Measurements from ENCODE around the gene ERGIC3. TPM values are rescaled to one million over a fixed set of nuclear protein-coding genes. Genes with fewer than 3 reads are reported as not detected.
A peak's percentile ranks its signal among the peaks of the same experiment; 100 is the strongest.

ERGIC3 gene
- total RNA-seq, 1 experiment from 2014 or later = 178 TPM

DNA sequence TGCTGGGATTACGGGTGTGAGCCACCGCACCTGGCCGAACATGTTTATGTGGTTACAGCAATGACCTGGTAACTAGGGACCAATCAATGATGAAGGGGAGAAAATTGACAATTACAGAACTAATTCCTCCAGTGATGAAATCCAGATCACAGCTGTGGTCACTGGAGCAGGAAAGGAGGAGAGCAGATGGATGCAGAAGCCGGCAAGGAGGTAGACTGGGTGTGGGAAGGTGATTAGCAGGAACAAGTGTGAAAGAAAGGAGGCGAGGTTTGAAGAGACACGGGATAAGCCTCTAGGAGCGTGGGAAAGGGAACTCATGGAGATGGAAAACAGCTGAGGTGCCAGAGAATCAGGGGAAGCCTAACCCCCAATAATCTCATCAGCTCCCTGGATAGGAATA is 56.6 kb downstream of the ERGIC3 start:
- no peak for DNase-seq (ENCODE audit: low read depth)

DNA sequence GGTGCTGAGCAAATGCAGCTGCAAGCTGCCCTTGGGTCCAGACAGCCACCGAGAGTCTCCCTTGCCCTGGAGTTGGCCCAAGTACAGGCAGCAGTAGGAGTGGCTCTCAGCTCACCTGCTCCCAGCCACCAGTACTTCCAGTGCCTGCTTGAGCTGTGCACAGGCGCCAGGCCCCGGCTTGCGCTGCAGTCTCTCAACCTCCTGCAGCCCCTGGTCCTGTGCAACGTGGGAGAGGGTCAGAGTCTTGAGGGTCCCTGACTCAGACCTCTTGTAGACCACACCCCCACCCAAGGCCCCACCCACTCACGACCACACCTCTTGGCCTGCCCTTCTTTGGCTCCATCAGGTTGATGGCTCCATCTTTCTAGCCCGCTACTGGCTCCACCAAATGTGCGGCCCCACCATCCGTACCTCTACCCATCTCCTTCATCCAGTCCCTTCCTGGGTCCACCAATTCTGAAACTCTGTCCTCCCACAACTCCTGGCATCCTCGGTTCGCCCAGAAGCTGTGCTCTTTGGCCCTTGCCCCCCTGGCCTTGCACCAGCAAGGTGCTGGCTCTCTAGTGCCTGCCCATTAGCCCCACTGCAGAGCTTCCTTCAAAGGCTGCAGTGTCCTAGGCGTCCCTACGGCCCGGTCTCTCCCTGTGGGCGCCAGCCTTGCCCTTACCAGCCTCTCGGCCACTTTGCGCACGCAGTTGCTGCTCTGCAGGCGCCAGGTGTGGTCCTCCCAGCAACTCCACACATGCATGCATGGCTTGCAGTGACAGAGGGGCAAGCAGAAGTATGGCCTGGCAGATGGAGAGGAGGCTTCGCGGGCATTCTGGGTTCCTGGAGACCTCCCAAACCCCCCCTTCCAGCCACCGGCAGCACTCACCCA is 57.3 kb downstream of the ERGIC3 start:
- DNase-seq (ENCODE audit: low read depth) = no peak

DNA sequence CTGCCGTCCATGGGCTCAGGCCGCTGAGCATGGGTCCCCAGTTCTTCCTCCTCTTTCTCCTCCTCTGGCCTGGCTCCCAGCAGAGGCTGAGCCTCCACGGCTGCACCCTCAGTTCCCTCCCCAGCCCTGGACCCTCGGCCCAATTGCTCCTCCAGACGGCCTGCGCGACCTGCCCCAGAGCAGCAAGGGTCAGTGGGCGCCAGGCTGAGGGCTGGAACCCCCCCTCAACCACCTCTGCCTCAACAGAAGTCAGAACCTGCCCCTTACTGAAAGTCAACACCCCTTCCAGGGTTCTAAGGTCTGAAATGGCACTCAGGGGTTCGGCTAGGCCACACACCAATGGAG is 57.9 kb downstream of the ERGIC3 start:
- no peak for DNase-seq (ENCODE audit: low read depth)

- DNase-seq (ENCODE audit: low read depth) = no peak
These were observed 58.5 kb downstream of the ERGIC3 start for GRCh38 chr20:35600176-35600992.

DNA sequence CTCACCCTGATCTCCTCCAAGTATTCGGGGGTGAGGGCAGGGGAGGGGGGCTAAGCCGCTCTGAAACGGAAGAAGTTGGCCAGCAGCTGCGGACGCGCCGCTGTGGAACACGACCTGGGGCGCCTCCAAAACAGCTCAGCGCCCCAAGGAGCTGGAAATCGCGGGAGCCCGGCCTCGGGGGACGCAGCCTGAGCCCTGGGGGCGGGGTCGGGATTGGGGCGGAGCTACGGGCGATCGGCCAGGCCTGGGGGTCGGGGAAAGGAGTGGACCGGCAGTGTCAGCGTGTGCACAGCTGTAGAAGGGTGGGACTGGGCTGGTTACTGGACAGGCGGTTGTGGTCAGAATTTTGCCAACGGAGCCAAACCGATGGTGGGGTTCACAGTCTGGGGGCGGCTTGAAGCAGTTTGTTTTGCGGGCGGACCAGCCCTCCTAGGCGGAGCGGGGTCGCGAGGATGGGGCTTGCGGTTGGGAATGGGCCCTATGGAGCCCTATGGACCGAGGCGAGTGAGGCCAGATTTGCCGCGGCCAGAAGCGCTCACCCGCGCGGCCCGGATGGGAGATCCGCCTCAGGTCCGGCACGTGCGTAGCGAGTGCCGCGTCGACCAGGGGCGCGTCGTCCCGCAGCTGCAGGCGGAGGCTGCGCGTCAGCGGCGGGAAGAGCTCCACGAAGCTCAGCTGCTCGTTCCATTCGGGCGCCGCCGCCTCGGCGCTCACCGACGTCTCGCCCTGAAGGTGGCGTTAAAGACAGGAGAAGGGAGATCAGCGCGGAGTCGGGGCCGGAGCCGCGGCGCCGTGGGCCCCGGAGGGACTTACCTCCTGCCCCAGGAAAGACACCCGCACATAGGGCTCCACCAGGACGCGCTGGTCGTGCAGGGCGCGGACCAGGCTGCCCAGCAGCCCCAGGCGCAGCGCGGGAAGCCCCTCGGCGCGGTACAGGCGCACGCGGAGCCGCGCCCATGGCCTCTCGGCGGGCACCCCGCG is 59.4 kb downstream of the ERGIC3 start:
- peak; percentile 73 for DNase-seq (ENCODE audit: low read depth)

DNA sequence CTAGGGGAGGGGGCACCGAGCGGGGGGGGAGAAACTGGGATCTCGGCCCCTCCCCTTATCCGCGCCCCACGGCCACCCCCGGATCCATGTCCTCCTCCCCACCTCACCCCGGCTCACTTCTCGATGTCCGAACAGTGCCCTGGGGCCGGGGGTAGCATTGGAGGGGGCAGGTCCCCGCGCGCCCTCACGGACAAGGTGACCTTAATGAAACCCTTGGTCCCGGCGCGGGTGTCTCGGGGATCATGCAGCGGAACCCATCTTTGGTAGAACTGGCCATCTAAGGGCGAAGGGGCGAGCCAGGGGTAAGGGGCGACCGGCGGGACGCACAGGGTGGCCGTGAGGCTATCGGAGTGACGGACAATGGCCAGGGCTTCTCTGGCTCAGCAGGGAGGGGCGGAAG is 60.1 kb downstream of the ERGIC3 start:
- no peak for DNase-seq (ENCODE audit: low read depth)

DNA sequence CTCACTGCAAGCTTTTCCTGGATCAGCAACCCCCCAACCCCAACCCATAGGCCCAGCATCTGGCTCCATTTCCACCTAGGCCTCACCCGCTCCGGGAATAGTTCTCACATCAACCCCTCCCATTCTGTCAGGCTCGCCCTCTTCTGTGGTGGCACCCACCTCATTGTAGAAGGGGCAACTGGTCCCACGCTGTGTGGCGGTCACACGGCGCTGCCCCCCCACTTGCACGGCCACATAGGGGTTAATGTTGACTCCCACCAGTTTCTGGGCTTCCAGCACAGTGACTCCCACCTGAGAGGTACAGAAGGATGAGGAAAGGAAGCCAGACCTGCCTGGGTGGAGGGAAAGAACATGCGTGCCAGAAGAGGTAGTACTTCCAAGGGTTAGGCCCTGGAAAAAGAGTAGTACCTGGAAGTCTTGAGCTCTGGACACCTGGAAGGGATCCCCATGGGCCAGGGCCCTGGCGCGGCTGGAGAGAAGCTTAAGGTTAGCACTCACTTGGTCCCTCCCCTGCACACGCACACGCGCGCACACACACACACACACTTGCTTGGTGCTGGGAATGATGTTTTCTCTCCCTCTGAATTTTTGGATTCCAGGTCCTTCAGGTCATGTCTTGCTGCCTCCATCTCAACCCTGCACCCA is 61.1 kb downstream of the ERGIC3 start:
- DNase-seq (ENCODE audit: low read depth) = no peak

DNA sequence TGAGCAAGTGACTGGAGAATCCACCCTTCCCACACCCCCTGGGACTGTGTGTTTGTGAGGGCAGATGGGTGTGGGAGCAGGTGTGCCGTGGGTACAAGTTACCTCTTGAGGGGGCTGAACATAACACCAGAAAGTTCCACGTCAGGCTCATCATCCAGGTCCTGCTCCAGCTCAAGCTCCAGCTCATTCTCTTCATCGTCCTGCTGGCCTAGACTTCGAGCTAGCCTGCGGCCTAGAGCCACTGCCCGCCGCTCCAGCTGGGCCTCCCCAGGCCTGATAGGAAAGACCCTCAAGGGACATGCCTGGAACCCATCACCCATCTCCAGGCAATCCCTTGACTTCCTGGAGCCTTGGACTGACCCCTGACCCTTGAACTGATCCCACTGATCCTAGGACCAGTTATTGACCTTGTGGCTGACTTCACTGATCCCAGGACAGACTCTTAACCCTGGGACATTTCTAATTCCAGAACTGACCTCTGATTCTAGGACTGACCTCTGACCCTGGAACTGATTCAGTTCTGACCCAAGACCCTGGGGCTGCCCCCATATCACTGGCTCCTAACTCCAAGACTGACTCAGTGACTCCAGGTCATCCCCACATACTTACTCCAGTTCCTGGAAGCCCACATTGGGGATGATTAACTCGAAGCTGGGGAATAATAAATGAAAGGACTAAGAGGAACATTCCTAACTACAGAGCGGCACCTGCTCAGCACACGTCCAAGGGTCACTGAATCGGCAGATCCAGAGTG is 62.0 kb downstream of the ERGIC3 start:
- no peak for DNase-seq (ENCODE audit: low read depth)

- DNase-seq (ENCODE audit: low read depth) = no peak
These were observed 62.5 kb downstream of the ERGIC3 start for GRCh38 chr20:35604449-35604747.

- no peak for DNase-seq (ENCODE audit: low read depth)
These were observed 64.2 kb downstream of the ERGIC3 start for GRCh38 chr20:35606127-35606526.

Other genes starting within 250 kb of the ERGIC3 start
- not detected in 2 replicates for gene FAM83C, start 249.7 kb upstream of the ERGIC3 start, total RNA-seq (2014; rRNA removed; shearing (Covaris generic))
- 55.2 and 55.3 TPM in 2 replicates for gene UQCC1, start 130.1 kb upstream of the ERGIC3 start, total RNA-seq (2014; rRNA removed; shearing (Covaris generic))
- 5.2 and 12.1 TPM in 2 replicates for gene GDF5, start 103.8 kb upstream of the ERGIC3 start, total RNA-seq (2014; rRNA removed; shearing (Covaris generic))
- 18.4 and 19.9 TPM in 2 replicates for gene CEP250, start 86.5 kb upstream of the ERGIC3 start, total RNA-seq (2014; rRNA removed; shearing (Covaris generic))
- gene C20orf173, start 12.4 kb upstream of the ERGIC3 start, total RNA-seq (2014; rRNA removed; shearing (Covaris generic)) = not detected in 2 replicates
- 0.17 TPM in 1 of 2 replicates, not detected in the other for gene SPAG4, start 73.8 kb downstream of the ERGIC3 start, total RNA-seq (2014; rRNA removed; shearing (Covaris generic))
- 64.5 and 87.8 TPM in 2 replicates for gene CPNE1, start 122.8 kb downstream of the ERGIC3 start, total RNA-seq (2014; rRNA removed; shearing (Covaris generic))
- 49.6 and 57.8 TPM in 2 replicates for gene RBM12, start 122.8 kb downstream of the ERGIC3 start, total RNA-seq (2014; rRNA removed; shearing (Covaris generic))
- 25.8 and 29.5 TPM in 2 replicates for gene NFS1, start 157.3 kb downstream of the ERGIC3 start, total RNA-seq (2014; rRNA removed; shearing (Covaris generic))
- gene ROMO1, start 157.3 kb downstream of the ERGIC3 start, total RNA-seq (2014; rRNA removed; shearing (Covaris generic)) = 435 and 443 TPM in 2 replicates
- gene RBM39, start 200.2 kb downstream of the ERGIC3 start, total RNA-seq (2014; rRNA removed; shearing (Covaris generic)) = 232 and 263 TPM in 2 replicates
- 14.5 and 15.1 TPM in 2 replicates for gene PHF20, start 229.9 kb downstream of the ERGIC3 start, total RNA-seq (2014; rRNA removed; shearing (Covaris generic))